Measurements from ENCODE around the gene EMC9.

- TF ChIP-seq EZH2 (IDR thresholded peaks at IDR 0.05) (no peak), POLR2AphosphoS5 (IDR thresholded peaks at IDR 0.05; ENCODE audit: borderline replicate concordance, low read depth, low read length) (no peak), FOXP2 (optimal IDR thresholded peaks at IDR 0.05; ENCODE audit: control extremely low read depth, extremely low read length, insufficient read depth) (no peak)
These were observed 41.7 kb upstream of the EMC9 start for GRCh38 chr14:24183014-24183481.
